Embryonic facial prominence (tissue), 1 donor: ENCODE measurements around the gene SF3A1.
"Not testable (repeated sequence)": the region's sequence is repeated elsewhere in the genome, so short reads cannot be mapped to it uniquely, and the experiment has no call there.

ENCODE experiments used
- DNase-seq: peaks from one replicate; pipeline ENCODE4 v3.0.0-alpha.2; 2016; ENCODE audit errors: extremely low spot score

Gene SF3A1

DNA sequence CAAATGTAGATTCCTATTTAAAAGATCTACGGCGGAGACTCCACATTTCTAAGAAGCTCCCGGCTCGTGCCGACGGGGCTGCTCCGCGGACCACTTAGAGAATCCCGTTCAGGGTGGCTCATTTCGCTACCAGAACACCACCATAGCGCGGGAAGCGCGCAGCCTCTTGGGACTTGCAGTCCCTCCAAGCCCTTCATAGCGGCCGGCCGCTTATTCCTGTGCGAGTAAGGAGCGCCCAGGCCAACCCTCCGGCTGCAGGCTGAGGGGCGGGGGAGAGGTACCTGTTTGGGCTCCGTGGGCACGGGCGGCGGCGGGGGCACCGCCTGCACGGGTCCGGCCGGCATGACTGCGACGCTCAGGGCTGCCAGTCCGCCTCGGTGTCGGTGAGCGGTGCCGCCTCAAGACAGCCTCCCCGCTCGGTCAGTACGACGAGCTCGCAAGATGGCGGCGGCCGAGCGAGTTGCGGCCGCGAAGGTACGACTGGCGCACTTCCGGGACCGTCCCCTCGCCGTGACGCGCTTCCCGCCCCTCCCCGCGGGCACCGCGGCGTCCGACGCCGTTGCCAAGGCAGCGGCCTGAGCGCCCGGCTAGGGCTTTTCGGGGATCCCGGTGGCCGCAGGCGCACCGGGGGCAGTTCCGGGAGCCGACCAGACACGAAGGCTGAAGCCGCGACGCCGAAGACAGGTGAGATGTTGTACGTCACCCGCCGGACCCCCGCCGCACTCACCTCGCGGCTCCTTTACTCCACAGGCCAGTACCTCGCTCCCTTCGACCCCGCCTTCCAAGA, at the start of gene SF3A1, which contains the start of gene CCDC157:
SF3A1 (minus strand) TSS at position 446 of the 787 bp plus-strand sequence; CDS start at position 344, 102 bp downstream.
CCDC157 (plus strand) TSS at position 559 of the 787 bp plus-strand sequence. CDS start 8,994 bp downstream, outside the sequence.
- peak; percentile 86 for DNase-seq

GRCh38 chr22:30406400-30406799, 49.7 kb upstream of the SF3A1 start:
- no peak for DNase-seq

GRCh38 chr22:30405731-30406130, 49.0 kb upstream of the SF3A1 start:
- no peak for DNase-seq

GRCh38 chr22:30404307-30404706, 47.6 kb upstream of the SF3A1 start:
- DNase-seq = no peak

GRCh38 chr22:30402766-30403104, 46.0 kb upstream of the SF3A1 start:
- DNase-seq = not testable (repeated sequence)

GRCh38 chr22:30402028-30402765, 45.5 kb upstream of the SF3A1 start:
- DNase-seq = no peak

GRCh38 chr22:30401024-30401423, 44.3 kb upstream of the SF3A1 start:
- DNase-seq = not testable (repeated sequence)

- DNase-seq = no peak
Measured at GRCh38 chr22:30400159-30400558, 43.5 kb upstream of the SF3A1 start.

DNA sequence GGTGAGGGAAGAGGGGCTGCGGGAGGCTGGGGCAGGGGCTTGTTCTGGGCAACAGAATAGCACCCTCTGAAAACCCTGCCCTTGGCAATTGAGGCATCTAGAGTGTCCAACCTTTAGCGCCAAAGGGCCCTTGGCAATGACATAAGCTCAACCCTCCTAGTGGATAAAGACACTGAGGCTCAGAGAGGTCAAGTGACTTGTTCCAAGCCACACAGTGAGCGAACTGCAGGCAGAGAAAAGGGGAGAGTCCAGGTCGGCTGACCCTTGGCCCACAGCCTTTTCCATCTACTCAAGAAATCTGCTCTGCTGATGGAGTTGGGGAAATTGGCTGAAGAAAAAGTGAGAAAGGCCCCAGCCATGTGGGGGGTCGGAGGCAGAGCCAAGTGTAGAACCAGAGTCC, 43.0 kb upstream of the SF3A1 start:
- DNase-seq = no peak

- DNase-seq = no peak
Measured at GRCh38 chr22:30398685-30399680, 42.3 kb upstream of the SF3A1 start.

GRCh38 chr22:30397656-30398635, 41.3 kb upstream of the SF3A1 start:
- no peak for DNase-seq

DNA sequence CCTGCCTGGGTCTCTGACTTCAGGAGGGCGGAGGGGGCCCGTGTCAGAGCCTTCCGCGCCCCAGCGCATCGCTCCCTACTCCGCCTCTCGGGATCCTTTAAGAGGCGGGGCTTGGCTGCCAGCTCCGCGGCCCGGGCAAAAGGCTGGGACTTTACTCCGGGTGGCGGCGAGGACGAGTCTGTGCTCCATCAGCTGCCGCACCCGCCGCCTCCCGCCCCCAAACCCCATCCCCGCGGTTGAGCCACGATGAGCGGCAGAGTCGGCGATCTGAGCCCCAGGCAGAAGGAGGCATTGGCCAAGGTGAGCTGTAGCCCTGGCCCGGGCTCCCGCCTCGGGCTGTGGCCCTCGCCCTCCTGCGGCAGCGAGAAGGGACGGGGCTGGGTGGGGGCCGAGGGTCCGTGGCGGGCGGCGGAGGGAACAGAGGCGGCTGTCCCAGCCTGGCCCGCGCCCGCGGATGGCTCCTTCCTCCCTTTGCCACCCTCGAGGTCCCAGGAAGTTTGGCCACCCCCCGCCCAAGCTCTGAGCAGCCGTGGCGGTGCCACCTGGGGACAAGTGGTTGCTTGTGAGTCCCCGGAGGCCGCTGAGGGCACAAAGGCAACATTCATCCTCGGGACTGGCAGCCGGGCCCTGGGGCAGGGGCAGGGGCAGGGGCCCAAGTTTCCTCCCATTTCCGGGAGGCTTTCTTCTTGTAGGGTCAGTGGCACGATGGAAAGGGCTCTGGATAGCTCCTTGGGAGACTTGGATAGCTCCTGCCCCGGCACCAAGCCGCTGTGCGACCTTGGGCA, 40.4 kb upstream of the SF3A1 start, which contains the start of gene SEC14L2:
SEC14L2 (plus strand) TSS at position 148 of the 785 bp plus-strand sequence; CDS start at position 247, 99 bp downstream.
- no peak for DNase-seq

DNA sequence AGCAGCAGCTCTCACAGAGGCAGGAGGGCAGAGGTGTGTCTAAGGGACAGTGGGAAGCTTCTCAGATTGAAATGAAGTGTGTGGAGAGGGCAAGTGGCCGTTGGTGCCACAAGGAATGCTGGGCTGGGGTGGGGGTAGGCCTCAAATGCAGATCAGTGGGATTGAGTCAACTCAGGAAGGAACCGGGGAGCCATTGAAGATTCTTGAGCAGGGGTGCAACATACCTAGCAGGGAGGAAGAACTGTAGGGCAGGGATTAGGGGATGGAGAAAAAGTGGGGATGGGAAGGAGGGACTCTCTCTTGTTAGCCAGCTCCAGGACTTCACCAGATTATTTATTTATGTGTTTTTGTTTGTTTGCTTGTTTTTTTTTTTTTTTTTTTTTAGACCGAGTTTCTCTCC, 37.2 kb upstream of the SF3A1 start:
- DNase-seq = no peak

GRCh38 chr22:30393322-30393680, 36.6 kb upstream of the SF3A1 start:
- no peak for DNase-seq

DNA sequence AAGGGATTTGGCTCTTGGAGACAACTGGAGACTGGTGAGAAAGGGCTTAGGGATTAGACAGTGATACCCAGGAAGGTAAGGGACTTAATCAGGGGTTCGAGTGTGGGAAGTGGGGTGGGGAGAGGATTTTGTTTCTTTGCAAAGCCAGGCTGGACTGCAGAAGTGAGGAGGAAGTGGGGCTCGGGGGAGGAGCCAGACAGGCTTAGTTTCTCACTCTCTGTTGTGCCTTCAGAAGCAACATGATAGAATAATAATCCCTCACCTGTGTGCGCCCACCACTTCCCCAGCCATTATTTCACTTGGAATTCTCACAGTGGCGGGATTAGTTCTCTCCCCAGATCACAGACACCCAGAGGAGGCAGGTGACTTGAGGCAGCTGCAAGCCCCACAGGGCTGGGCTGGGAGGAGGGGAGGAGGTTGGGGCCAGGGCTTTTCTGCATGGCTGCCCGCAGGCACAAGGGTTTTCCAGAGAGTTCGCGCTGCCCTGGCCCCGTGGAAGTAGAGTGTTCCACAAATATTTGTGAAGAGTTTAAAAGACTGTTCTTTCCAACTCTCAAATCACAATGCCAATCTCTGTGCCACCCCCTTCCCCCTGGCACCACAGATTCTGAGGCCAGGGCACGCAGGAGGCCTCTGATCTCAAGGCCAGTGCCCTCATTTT, 36.1 kb upstream of the SF3A1 start:
- no peak for DNase-seq

GRCh38 chr22:30390974-30391691, 34.4 kb upstream of the SF3A1 start:
- DNase-seq = no peak

DNA sequence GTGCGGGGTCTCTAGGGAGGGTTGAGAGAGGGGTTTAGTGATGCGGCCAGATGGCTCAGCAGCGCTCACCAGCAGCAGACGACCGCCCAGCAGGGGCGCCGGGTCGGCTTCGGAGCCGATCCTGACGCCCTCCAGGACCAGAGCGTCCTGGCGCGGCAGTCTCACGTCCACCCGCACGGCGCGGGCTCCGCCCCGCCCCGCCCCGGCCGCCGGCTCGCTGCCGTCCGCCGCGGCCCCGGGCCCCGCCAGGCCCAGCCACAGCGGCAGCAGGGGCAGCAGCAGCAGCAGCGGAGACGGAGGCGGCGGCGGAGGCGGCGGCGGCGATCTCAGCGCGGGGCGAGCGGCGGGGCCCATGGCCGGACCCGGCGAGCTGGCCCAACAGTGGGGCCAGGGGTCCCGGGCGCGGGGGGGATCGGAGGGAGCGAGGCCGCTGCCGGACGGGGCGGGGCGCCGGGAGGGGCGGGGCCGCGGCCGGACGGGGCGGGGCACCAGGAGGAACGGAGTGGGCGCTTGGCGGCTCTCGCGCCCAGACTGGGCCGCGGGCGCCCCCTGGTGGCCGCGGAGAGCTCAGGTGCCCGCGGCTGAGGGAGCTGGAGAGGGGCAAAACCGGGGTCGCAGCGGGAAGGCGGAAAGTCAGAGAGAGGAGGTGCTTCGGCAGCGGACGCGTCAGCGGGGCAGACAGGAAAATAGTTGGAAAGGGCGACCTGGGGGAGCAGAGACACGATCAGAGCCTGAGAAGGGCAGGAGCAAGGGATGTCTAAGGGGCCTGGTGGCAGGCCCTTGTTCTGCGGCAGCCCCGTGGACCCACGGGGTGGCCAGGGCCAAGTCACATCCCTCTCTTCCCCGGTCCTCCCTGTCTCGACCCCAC, 30.5 kb upstream of the SF3A1 start, which contains the start of gene RNF215:
RNF215 (minus strand) TSS at position 452 of the 868 bp plus-strand sequence; CDS start at position 354, 98 bp downstream.
- peak; percentile 65 for DNase-seq
